ENCODE data around the gene KLHDC4.

GRCh38 chr16:87734644-87735043 is 31.1 kb downstream of the KLHDC4 start:
- TF ChIP-seq CTCF (IDR thresholded peaks at IDR 0.05) (no peak), POLR2A (IDR thresholded peaks at IDR 0.05) (no peak)
